PFSK-1 (cell line): ENCODE measurements around the gene MARCHF10.

Experiments used
- FOXP2 ChIP-seq: optimal IDR thresholded peaks from 2 replicates; pipeline ENCODE3; 2011; ENCODE audit warnings: borderline replicate concordance, control low read depth, inconsistent platforms; ENCODE audit not compliant: insufficient read depth; ENCODE audit errors: extremely low read length, extremely low read depth
- POLR2AphosphoS5 ChIP-seq: IDR thresholded peaks from 2 replicates; pipeline ENCODE4 v1.6.1; 2012; ENCODE audit warnings: low read depth, mild to moderate bottlenecking, control low read depth, low read length, moderate library complexity
- REST ChIP-seq, 2 experiments: IDR thresholded peaks; 2 replicates each; pipeline versions ENCODE4 v1.6.1 to v1.8.0; 2011 to 2012; ENCODE audit warnings: low read depth in 2 of 2, low read length in 2 of 2, control low read depth in 1 of 2, inconsistent platforms in 1 of 2, mild to moderate bottlenecking in 1 of 2, moderate library complexity in 1 of 2; ENCODE audit not compliant: insufficient read depth in 1 of 2
- TAF1 ChIP-seq: IDR thresholded peaks from 2 replicates; pipeline ENCODE4 v1.6.1; 2012; ENCODE audit warnings: low read length, control low read depth, borderline replicate concordance; ENCODE audit not compliant: insufficient read depth

- TF ChIP-seq POLR2AphosphoS5 = no peak
- TF ChIP-seq REST (IDR thresholded peaks at IDR 0.05; ENCODE audit: insufficient read depth in 1 of 2, low read depth in 2 of 2, low read length in 2 of 2) = no peak
- TF ChIP-seq TAF1 = no peak
- TF ChIP-seq FOXP2 = no peak
Observed at GRCh38 chr17:62673614-62674362, 134.3 kb downstream of the MARCHF10 start.
